HG03575 (cell line): ENCODE measurements around the gene CERS1.

Source experiments
- ATAC-seq: cut with Tn5 transposase; IDR thresholded peaks from one replicate; pipeline ENCODE4 v1.9.1; 2021; ENCODE audit not compliant: unreplicated experiment, insufficient number of reproducible peaks, low FRiP score; ENCODE audit errors: extremely low read depth

CERS1 gene

DNA sequence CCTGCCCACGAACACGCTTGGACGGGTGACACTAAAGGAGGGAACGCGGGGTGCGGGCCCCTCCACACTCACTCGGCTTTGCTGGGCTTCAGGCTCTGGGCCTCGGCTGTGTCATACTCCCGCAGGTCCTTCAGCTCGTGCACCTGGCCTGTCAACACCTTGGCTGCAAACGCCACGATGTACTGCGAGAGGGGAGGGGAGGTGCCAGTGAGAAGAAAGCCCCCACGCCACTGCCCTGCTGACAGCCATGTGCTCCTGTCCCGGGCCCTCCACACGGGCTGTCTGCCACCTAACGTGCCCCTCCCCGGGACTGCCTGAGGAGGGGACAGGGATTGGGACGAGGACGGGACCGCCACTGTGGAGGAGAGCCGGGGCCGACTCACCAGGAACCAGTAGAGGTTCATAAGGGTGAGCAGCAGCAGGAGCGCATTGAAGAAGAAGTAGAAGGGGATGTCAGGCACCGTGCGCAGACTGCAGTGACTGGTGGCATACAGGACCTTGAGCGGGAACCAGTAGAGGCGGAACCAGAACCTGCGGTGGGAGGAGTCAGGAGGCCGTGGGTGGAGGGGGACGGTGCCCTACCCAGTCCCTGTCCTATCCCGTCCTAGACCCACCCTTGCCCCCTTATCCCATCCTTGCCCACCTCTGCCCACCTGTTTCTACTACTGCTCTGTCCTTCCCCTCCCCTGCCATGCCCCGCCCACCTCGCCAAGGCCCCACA, 16.9 kb downstream of the CERS1 start:
- ATAC-seq = no peak

DNA sequence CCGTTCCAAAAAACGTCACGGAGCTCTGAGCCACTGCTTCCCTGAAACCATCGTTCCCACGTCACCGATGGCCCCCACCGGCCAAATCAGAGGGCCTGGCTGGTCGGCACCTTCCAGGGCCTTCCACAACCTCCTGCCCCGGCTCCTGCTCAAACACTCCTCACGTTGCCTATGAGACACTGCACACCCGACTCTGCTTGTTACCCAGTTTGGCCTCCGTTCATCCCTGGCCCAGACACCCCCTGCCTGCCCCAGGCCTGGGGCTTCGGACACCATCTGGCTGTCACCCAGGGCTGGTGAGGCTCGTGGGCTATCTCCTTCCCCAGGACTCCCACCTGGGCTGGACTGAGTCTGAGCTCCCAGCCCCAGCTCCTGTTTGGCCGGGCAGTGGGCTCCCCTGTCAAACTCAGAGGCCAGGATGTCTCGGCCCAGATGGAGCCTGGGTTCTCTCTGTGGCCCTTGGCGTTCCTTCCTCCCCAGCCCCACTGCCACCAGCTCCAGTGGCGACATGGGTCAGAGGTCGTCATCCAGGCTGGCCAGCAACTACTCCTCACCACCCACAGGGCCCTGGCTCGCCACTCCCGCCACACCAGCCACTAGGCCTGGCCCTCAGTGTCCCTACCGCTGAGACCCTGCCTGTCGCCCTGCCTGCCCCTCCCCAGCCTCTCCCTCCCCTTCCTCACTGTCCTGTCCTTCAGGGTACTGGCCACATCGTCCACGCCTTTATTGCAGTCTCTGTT, 17.7 kb downstream of the CERS1 start:
- no peak for ATAC-seq

DNA sequence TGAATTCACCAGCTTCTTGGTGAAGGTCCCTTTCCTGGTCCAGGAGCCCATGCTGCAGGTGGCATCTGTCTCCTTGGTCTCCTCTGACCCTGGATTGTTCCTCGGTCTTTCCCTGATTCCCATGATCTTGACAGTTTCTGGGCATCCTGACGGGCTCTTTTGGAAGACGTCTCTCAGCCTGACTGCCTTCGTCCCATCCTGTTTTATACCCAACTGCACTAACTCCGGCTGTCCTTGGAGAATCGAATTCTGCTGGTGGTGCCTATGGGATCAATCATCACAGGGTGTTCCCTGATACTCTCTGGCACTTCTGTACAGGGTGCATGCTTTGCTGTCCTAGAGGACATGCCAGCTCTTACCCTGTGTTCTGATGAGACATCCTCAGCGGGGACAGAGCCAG, 19.1 kb downstream of the CERS1 start:
- ATAC-seq = no peak

DNA sequence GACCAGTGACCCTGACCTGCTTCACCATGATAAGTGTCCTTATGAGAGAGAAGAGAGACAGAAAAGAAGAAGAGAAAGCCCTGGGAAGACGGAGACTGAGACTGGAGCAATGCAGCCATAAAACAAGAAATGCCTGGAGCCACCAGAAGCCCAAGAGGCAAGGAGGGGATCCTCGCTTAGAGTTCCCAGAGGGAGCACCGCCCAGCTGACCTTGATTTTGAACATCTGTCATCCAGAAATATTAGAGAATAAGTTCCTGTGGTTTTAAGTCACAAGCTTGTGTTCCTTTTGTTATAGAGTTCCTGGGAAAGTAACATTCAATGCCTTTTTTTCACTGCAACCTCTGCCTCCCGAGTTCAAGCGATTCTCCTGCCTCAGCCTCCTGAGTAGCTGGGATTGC, 20.2 kb downstream of the CERS1 start:
- ATAC-seq = no peak

DNA sequence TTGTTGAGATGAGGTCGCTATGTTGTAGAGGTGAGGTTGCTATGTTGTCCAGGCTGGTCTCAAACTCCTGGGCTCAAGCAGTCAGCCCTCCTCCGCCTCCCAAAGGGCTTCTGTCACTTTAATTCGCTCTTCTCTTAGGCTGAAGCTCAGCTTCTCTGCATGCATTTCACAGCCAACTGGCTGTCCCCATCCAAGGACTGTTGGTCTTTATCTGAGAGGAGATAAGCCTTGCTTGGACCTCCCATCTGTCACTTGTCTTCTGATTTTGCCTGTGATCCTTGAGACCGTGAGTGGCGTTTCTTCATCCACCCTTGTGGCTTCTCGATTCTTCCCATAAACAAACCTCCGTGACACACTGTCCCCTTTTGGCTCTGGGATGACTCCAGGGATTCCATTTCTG, 24.4 kb downstream of the CERS1 start:
- ATAC-seq = no peak

DNA sequence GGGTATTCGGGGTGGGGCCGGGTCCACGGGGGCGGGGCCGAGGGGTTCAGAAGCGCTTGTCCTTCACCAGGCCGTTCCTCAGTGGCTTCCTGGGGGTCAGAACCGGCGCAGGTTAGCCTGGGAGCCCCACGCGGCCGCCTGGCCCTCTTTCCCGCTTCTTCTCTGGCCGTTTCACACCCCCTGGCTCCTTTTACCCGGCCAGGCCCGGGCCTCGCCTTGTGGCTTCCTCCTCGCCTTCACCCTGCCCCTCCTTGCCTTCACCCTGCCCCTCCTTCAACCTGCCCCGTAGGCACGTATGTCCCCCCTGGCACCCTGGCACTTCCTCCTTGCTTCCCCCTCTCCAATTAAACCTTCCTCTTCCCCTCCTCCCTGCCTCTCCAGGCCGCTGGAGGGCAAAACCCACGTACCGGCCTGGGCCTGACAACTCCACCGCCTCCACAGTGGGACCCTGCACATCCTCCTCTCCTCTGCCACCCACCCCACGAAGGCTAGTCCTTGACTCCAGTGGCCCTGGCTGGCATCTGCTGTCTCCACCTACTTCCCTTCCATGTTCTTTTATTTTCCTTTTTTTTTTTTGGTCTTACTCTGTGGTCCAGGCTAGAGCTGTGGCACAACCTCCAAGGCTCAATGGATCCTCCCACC, 25.3 kb downstream of the CERS1 start:
- no peak for ATAC-seq

DNA sequence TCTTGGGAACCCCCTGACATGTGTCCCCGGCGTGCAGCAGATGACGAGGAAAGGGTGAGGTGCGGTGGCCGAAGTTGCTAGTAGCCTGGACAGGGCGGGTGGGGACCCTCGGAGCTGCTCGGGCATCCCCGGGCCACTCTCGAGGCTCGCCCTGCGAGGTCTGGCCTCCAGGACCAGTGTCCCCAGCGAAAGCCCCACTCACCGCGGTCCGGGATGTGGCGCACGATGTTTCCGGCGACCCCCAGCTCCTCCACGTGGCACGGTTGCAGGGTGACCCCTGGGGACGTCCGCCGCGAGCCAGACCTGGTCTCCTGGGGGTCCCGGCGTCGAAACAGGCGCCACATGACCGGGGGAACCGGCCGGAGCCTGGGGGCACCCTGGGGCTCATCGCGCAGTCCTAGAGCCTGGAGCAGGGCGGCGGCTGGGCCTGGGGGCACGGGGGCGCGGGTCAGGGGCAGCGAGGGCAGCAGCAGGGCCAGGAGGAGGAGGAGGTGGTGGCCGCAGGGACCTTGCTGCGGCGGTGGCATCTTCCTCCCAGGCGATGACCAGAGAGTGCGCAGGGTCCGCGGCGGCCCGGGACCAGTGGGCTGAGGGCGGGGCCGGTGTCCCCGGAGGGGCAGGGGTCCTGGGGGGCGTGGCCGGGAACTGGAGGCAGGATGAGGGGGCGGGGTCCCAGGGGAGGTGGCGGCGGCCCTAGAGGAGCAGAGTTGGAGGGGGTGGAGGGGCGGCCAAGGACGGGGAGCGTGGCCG, 26.0 kb downstream of the CERS1 start:
- no peak for ATAC-seq

DNA sequence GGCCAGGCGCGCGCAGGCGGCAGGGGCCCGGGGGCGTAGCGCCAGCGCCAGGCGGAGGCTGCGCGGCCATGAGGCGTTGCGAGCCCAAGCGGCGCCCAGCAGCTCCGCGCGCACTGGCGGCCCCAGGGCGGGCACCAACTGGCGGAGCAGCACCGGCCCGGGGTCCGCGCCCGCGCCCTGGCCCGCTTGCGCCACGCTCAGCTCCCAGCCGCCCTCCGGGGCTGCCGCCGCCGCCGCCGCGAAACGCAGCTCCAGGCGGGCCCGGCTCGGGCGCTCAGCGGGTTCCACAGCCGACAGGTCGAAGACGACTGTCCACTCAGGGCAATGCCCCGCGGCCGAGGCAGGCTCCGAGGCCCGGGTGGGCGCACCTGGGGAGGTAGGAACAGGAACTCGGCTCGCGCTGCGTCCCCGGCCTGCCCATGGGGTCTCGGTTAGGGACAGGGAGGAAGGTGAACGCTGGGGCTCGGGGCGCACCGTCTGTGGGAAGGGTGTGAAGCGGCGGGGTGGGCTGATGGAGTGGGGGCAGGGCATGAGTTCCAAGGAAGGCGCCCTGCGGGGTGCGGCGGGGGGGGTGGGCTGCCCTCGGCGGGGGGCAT, 26.8 kb downstream of the CERS1 start:
- no peak for ATAC-seq

DNA sequence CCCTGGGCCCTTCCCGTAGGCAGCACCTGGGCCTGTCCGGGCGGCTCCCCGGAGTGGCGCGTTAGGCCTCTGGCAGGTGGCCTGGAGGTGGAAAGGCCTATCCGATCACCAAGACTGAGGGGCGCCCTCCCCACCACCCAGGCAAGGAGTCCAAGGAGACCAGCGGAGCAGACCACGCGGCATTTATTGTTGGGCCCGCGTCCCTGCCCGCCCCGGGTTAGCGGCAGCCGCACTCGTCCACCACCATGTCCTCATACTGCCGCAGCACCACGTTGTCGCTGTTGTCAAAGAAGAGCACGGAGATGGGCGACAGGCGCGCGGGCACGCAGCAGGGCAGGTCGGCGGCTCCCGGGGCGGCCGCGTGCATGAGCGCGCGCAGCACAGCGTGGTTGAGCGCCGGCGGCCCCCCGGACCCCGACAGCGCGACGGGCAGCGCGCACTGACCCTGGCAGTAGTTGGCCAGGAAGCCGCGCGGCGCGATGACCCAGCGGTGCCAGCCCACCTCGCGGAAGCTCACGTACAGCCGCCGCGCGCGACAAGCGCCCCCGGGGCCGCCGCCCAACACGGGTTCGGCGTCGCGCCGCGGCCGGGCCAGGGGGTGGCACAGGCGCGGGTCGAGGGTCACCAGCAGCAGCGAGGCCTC, 27.5 kb downstream of the CERS1 start:
- no peak for ATAC-seq

DNA sequence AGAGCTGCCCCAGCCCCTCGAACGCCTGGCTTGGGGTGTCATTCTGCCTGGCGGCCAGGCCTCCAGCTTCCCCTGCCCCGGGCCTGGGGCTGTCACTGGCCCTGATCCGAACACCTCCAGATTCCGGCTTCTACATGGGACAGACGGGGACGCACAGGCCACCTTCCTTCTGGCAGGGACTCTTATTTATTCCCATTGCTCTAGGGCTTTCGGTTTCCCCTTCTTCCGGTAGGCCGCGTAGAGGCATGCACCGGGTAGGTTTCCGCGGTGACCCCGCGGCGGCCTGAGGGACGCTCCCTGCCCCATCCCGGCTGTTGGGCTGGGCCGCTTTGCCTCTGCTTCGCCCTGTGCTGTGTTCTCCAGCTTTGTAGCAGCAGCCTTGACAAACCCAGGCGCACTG, 28.2 kb downstream of the CERS1 start:
- no peak for ATAC-seq

DNA sequence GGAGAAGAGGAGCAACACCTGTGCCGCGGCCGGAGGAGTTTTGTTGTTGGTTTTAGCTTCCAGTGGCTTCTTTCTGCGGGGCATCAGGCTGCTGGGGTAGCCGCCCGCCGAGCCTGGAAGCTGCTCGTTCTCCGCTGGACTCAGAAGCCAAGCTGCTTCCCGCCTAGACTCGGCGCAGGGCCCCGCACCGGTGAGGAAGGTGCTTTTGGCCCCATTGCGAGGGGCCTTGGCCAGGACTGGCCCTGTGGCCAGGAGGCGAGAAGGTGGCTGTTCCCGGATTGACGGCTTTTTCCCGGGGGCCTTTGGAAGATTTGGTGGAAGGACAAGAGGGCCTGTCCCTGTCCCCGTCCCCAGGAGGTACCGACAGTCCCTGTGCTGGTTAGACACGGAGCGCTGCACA, 28.8 kb downstream of the CERS1 start:
- ATAC-seq = no peak

DNA sequence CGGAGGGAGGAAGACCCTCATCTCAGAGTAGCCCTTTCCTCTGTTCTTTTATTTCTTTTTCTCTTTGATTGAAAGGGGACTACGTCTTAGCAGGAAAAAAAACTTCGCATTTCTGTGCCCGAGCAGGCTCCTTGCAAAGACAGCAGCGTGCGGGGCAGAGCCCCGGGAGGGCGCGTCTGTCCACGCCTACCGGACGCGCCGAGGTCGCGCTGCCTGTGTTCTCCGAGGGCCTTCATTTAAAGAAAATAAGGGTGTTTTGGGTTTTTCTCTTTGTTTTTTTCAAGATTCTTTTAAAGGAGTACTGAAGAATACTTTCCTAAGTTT, 29.2 kb downstream of the CERS1 start:
- ATAC-seq = no peak

DNA sequence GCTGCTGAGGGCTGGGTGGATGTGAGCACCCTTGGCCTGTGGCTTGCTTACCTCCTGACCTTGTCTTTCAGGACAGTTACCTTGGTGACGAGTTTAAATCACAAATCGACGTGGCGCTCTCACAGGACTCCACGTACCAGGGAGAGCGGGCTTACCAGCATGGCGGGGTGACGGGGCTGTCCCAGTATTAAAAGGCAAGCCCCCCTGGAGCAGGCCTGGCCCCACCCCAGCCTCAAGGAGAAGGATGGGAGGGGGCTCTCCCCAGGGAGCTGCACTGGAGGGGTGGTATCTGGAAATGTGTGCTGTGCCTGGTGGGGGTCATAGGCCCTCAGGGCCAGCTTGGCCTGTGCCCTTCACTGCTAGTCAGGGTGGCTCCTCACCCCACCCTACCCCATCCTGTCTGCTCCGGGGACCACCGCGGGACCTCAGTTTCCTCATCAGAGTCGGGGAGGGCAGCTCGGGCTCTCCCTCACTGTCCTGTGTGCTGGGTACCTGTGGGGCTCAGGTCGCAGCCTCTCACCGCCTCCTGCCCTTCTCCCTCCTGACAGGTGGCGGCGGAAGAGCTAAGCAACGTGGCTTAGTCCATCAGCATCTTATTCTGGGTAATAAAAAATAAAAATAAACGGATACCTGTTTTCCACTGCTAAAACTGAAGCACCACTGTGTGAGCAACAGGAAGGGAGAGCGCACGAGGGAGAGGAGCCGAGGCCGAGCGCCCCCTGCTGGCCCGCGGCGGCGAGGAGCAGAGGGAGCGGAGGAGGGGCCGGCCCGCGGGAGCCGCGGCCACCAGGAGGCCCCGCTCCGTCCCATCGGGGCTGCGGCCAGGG, 29.8 kb downstream of the CERS1 start:
- no peak for ATAC-seq

DNA sequence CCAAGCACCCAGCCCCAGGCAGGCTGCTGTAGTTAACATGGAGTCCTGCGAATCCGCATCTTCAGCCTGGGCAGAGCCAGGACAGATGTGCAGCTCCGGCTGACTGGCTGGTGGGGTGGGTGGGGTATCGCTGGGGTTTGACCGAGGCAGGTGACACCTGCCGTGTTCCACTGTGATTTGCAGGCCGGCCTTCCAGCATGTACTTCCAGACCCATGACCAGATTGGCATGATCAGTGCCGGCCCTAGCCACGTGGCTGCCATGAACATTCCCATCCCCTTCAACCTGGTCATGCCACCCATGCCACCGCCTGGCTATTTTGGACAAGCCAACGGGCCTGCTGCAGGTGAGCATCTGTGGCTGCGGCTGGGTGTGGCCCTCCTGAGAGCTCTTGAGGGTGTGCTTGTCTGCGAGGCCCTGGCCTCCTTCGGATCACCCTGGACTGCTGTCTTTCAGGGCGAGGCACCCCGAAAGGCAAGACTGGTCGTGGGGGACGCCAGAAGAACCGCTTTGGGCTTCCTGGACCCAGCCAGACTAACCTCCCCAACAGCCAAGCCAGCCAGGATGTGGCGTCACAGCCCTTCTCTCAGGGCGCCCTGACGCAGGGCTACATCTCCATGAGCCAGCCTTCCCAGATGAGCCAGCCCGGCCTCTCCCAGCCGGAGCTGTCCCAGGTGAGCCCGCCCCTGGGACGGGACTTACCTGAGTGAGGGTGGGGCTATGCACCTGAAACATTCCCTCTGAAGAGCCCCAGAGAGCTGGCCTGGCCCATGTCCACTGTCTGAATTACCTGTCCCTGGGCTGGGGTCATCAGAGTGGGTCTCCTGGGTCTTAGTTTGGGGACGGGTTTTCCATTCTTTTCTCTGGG, 30.6 kb downstream of the CERS1 start:
- no peak for ATAC-seq

DNA sequence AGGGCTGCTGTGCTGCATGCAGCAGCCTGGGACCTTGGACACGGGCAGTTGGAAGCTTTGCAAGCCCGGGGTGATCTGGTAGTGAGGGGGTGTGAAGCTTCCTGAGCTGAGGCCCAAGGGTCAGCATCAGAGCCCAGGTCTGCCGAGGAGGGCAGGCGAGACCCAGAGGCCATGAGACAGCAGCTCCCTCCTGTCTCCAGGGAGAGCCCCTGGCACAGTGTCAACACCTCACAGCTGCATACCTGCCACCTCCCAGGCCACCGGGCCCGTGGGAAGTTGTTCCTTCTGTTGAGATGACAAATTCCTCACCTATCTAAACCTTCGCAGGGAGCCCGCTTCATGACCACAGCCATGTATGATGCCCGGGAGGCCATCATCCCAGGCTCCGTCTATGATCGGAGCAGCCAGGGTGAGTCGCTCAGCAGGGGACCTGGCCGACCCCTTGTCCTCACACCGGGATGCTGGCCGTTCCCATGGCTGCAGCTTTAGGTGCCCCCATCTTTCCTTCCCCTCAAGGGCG, 32.1 kb downstream of the CERS1 start:
- no peak for ATAC-seq

DNA sequence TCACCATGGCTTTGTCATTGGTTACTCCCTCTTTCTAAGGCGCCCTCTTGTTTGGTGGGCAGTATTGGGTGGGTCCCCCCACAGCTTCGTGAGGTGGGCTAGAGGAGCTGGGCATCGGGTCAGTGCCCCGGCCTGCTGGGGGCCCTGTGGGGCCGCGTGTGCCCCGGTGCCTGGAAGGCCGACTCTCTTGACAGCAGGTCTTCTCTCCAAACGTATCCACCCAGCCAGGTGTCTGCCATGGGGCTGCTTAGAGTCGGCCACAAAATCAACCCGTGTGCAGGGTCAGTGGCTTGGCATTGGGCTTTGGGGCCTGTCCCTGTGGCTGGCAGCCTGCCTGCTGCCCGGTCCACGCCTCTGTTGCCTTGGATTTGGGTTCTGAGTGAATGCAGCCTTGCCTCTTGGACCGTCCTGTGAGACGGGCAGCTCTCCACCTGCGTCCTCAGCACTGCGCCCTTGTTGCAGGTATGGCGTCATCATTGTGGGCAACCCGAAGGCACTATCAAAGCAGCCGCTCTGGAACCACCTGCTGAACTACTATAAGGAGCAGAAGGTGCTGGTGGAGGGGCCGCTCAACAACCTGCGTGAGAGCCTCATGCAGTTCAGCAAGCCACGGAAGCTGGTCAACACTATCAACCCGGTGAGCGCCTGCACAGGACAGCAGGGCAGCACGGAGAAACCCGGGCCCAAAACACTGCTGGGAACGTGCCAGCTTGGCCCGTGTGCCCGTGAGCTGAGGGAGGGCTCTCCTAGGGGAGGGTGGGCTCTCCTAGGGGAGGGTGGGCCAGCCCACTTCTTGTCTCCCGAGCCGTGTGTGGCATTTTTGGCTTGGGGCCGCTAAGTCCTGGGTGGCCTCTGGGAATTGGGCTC, 32.7 kb downstream of the CERS1 start:
- ATAC-seq = no peak
